ENCODE results near the gene NAP1L4. TPM values are rescaled to one million over a fixed set of nuclear protein-coding genes. Genes with fewer than 3 reads are reported as not detected.

NAP1L4 gene
- total RNA-seq, 1 experiment from 2014 or later = 189 TPM

DNA sequence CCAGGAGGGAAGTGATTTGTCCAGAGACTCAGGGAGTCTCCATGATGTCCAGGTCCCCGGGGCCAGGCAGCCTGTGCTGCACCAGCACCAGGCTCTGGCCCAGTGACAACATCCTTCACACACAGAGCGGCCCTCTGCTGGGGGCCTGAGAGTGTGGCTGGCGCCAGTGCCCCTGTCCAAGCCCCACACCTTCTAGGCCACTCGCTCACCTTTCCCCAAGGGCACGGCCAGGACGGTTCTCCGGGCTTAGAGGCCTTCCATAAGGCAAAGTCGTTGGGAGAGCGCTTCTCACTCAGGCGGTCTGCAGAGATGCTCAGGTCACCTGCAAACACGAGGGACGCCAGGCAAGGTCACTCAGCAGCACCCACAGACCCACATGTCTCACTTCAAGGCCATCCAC lies 27.9 kb upstream of the NAP1L4 start (continued):
- no peak for TF ChIP-seq AR (CRISPR knock-in tag; IDR thresholded peaks at IDR 0.05)

- ChIA-PET POLR2A (no interaction called here), CTCF (no interaction called here)
- no peak for DNase-seq (ENCODE audit: low spot score)
- Mint-ChIP-seq H3K9me3 (no peaks in the 10 kb centered on the region), H3K4me3 (no peak overlapping the region), H3K36me3 (peaks cover 54% of the 10 kb centered on the region), H3K27me3 (ENCODE audit: low read depth) (no peaks in the 10 kb centered on the region), H3K4me1 (peaks cover 6% of the 10 kb centered on the region; the same call in 1 of the 2 replicates), H3K27ac (no peak overlapping the region)
- ATAC-seq = no peak
- no peak for TF ChIP-seq USF1 (CRISPR knock-in tag; IDR thresholded peaks at IDR 0.05)
Observed at GRCh38 chr11:3018596-3018995, 26.5 kb upstream of the NAP1L4 start.

DNA sequence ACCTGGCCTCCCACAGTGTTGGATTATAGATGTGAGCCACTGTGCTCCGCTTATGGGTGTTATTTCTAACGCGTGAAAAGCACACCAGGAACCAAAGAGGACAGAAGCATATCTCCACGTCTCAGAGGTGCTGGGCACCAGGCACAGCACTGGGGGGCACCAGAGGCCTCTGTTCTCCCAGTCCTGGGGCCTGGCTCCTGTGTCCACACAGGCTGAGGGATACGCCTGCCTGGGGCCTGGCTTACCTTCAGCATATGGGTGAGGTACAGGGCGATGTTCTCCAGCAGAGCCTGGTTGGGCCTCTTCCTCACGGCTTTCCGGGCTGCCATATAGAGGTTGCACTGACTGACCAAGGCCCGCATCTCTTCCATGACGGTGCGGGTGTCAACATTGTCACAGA lies 24.7 kb upstream of the NAP1L4 start:
- H3K9me3 Mint-ChIP-seq = no peaks in the 10 kb centered on the region
- no peak overlapping the region for H3K27ac Mint-ChIP-seq
- ChIA-PET CTCF (no interaction called here), POLR2A (no interaction called here)
- TF ChIP-seq ETV6 (CRISPR knock-in tag; IDR thresholded peaks at IDR 0.05) = no peak
- ATAC-seq (no peak), DNase-seq (ENCODE audit: low spot score) (no peak)
- no peaks in the 10 kb centered on the region for H3K27me3 Mint-ChIP-seq (ENCODE audit: low read depth)
- no peaks in the 10 kb centered on the region for H3K4me1 Mint-ChIP-seq
- peaks cover 59% of the 10 kb centered on the region for H3K36me3 Mint-ChIP-seq
- H3K4me3 Mint-ChIP-seq = no peak overlapping the region

GRCh38 chr11:3015796-3016195 lies 23.7 kb upstream of the NAP1L4 start:
- H3K9me3 Mint-ChIP-seq = no peaks in the 10 kb centered on the region
- no peaks in the 10 kb centered on the region for H3K4me1 Mint-ChIP-seq
- ATAC-seq (no peak), DNase-seq (ENCODE audit: low spot score) (no peak)
- no peak overlapping the region for H3K4me3 Mint-ChIP-seq
- H3K36me3 Mint-ChIP-seq = peaks cover 67% of the 10 kb centered on the region
- CTCF ChIA-PET = interaction anchor here (1.4 to 1.7 kb wide), 2 partner anchors 21 to 76 kb away, joined by 3 to 7 read pairs; no protein-coding TSS in a partner anchor
- no peak overlapping the region for H3K27ac Mint-ChIP-seq
- POLR2A ChIA-PET = no interaction called here
- no peaks in the 10 kb centered on the region for H3K27me3 Mint-ChIP-seq (ENCODE audit: low read depth)
- no peak for TF ChIP-seq ETV6 (CRISPR knock-in tag; IDR thresholded peaks at IDR 0.05)
- no peak for TF ChIP-seq CREB1 (CRISPR knock-in tag; IDR thresholded peaks at IDR 0.05)
- no peak for TF ChIP-seq TEAD4 (CRISPR knock-in tag; IDR thresholded peaks at IDR 0.05)
- no peak for TF ChIP-seq USF1 (CRISPR knock-in tag; IDR thresholded peaks at IDR 0.05)
- TF ChIP-seq ZNF671 (CRISPR knock-in tag; IDR thresholded peaks at IDR 0.05) = no peak
- TF ChIP-seq, protein P1, sequence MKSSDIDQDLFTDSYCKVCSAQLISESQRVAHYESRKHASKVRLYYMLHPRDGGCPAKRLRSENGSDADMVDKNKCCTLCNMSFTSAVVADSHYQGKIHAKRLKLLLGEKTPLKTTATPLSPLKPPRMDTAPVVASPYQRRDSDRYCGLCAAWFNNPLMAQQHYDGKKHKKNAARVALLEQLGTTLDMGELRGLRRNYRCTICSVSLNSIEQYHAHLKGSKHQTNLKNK (CRISPR knock-in tag; IDR thresholded peaks at IDR 0.05) = no peak
- TF ChIP-seq TCF7 (CRISPR knock-in tag; IDR thresholded peaks at IDR 0.05; ENCODE audit: low read depth) = no peak
- no peak for TF ChIP-seq JAZF1 (CRISPR knock-in tag; IDR thresholded peaks at IDR 0.05)
- TF ChIP-seq, protein P2, sequence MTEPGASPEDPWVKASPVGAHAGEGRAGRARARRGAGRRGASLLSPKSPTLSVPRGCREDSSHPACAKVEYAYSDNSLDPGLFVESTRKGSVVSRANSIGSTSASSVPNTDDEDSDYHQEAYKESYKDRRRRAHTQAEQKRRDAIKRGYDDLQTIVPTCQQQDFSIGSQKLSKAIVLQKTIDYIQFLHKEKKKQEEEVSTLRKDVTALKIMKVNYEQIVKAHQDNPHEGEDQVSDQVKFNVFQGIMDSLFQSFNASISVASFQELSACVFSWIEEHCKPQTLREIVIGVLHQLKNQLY (CRISPR knock-in tag; IDR thresholded peaks at IDR 0.05) = no peak
- TF ChIP-seq FOXK1 (CRISPR knock-in tag; IDR thresholded peaks at IDR 0.05) = no peak
- TF ChIP-seq ZNF532 (CRISPR knock-in tag; IDR thresholded peaks at IDR 0.05; ENCODE audit: borderline replicate concordance) = no peak
- TF ChIP-seq NFE2L1 (CRISPR knock-in tag; IDR thresholded peaks at IDR 0.05) = no peak
- TF ChIP-seq, protein P3, sequence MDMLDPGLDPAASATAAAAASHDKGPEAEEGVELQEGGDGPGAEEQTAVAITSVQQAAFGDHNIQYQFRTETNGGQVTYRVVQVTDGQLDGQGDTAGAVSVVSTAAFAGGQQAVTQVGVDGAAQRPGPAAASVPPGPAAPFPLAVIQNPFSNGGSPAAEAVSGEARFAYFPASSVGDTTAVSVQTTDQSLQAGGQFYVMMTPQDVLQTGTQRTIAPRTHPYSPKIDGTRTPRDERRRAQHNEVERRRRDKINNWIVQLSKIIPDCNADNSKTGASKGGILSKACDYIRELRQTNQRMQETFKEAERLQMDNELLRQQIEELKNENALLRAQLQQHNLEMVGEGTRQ (CRISPR knock-in tag; IDR thresholded peaks at IDR 0.05) = no peak
- TF ChIP-seq ZNF396 (CRISPR knock-in tag; IDR thresholded peaks at IDR 0.05; ENCODE audit: borderline replicate concordance) = no peak
- TF ChIP-seq, protein P4, sequence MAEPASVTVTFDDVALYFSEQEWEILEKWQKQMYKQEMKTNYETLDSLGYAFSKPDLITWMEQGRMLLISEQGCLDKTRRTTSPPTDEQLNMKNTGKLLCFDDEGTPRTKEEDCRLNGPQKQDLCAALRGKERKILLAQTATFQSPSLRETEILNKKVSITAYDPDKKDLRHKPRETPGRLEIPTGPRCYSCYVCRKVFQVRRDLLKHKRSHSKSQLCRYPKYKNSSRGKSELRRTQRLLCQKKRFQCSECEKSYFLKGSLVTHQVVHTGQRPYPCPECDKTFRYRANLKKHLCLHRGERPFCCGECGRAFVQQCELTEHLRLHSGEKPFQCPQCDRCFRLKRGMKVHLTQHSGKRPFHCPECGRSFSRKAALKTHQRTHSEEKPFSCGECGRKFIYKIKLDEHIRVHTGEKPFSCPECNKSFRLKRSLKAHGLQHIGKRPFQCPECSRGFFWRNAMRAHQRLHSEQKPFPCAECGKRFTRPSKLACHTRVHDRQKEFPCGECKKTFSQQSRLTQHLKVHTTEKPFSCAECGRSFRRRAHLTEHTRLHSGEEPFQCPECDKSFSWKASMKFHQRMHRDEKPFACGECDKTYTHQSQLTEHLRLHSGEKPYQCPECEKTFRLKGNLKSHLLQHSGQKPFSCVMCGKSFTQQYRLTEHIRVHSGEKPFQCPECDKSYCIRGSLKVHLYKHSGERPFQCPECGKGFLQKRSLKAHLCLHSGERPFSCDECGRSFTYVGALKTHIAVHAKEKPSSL (CRISPR knock-in tag; conservative IDR thresholded peaks at IDR 0.05) = no peak
- no peak for TF ChIP-seq ZNF121 (CRISPR knock-in tag; IDR thresholded peaks at IDR 0.05)
- TF ChIP-seq OVOL2 (CRISPR knock-in tag; IDR thresholded peaks at IDR 0.05; ENCODE audit: borderline replicate concordance) = no peak

Measured in WTC11 (cell line).